Caco-2 (cell line): ENCODE data around the gene SMARCD2. TPM values are rescaled to one million over a fixed set of nuclear protein-coding genes. Genes with fewer than 3 reads are reported as not detected.

ENCODE experiments used
- BruUV-seq: library from RNA; stranded (reverse); fragments of 400-500 nt; replicated peaks from 2 replicates; lab custom pipeline; 2021; lab: Mats Ljungman, UMichigan
- CTCF ChIA-PET: fragments of 300-600 bp; sonication (Branson Sonifier 250); formaldehyde crosslinking; loops from one replicate; lab custom pipeline; 2022; ENCODE audit warnings: antibody characterized with exemption; lab: Charles Lee
- POLR2A ChIA-PET: fragments of 300-600 bp; sonication (Branson Sonifier 250); formaldehyde crosslinking; loops from one replicate; lab custom pipeline; 2022; ENCODE audit warnings: antibody characterized with exemption; lab: Charles Lee
- DNase-seq, 2 experiments: peaks; one replicate each; pipeline versions ENCODE4 v3.0.0 to v3.0.0-alpha.2; 2020 to 2022
- H3K27me3 ChIP-seq: replicated peaks from 2 replicates; pipeline ENCODE4 v1.6.0; 2011; ENCODE audit warnings: low read length; ENCODE audit not compliant: control insufficient read depth, insufficient read depth
- H3K36me3 ChIP-seq: 2 replicates; pipeline ENCODE4 v1.5.1; 2011; ENCODE audit warnings: low read length; ENCODE audit not compliant: control insufficient read depth, insufficient read depth
- H3K4me1 ChIP-seq: fragments of 250-450 bp; sonication (Bioruptor Pico); 2 replicates; pipeline ENCODE4 v1.5.1; 2020; ENCODE audit warnings: mild to moderate bottlenecking
- H3K4me3 ChIP-seq: 2 replicates; pipeline ENCODE4 v1.5.1; 2011; ENCODE audit warnings: low read depth, mild to moderate bottlenecking, control low read depth, low read length
- H3K9me3 ChIP-seq: fragments of 250-450 bp; sonication (Bioruptor Pico); 2 replicates; pipeline ENCODE4 v1.5.1; 2020; ENCODE audit warnings: mild to moderate bottlenecking, moderate library complexity
- H3K27ac Mint-ChIP-seq: one replicate; pipeline ENCODE4 v1.8.0; 2022; ENCODE audit warnings: mixed read lengths; ENCODE audit not compliant: unreplicated experiment
- H3K27me3 Mint-ChIP-seq: one replicate; pipeline ENCODE4 v1.8.0; 2022; ENCODE audit warnings: mixed read lengths; ENCODE audit not compliant: insufficient read depth, unreplicated experiment
- H3K36me3 Mint-ChIP-seq: one replicate; pipeline ENCODE4 v1.8.0; 2022; ENCODE audit warnings: mild to moderate bottlenecking, mixed read lengths; ENCODE audit not compliant: insufficient read depth, unreplicated experiment
- H3K4me1 Mint-ChIP-seq: one replicate; pipeline ENCODE4 v1.8.0; 2022; ENCODE audit warnings: low read depth, mixed read lengths; ENCODE audit not compliant: unreplicated experiment
- H3K4me3 Mint-ChIP-seq: one replicate; pipeline ENCODE4 v1.8.0; 2022; ENCODE audit warnings: mild to moderate bottlenecking, moderate library complexity, mixed read lengths; ENCODE audit not compliant: unreplicated experiment
- H3K9me3 Mint-ChIP-seq: one replicate; pipeline ENCODE4 v1.8.0; 2022; ENCODE audit warnings: mixed read lengths; ENCODE audit not compliant: unreplicated experiment
- CTCF ChIP-seq, 2 experiments: fragments of 200-600 bp in 1 of 2; IDR thresholded peaks; 1 replicate in 1 of 2; 2 replicates in 1 of 2; pipeline versions ENCODE4 v1.5.1 to v1.8.0; 2011 to 2022; ENCODE audit warnings: antibody characterized with exemption in 1 of 2, control low read depth in 1 of 2, inconsistent platforms in 1 of 2, low read depth in 1 of 2, low read length in 1 of 2, mild to moderate bottlenecking in 1 of 2, moderate library complexity in 1 of 2; ENCODE audit not compliant: insufficient read depth in 1 of 2, severe bottlenecking in 1 of 2, unreplicated experiment in 1 of 2
- intact Hi-C: fragments of 100-400 bp; cut with micrococcal nuclease; formaldehyde crosslinking; loops from one replicate; pipeline ENCODE4 v1.10.0; 2022; ENCODE audit not compliant: unreplicated experiment
- total RNA-seq: library from RNA; stranded (reverse); gene quantifications from 2 replicates; pipeline ENCODE4 v1.2.3, GENCODE V29; 2022

Gene SMARCD2
- total RNA-seq, 1 experiment from 2014 or later, result 134 TPM

GRCh38 chr17:63785556-63785955 lies 56.9 kb downstream of the SMARCD2 start:
- Mint-ChIP-seq H3K36me3 (peaks cover 90% of the 10 kb centered on the region), H3K4me1 (peaks cover 19% of the 10 kb centered on the region), H3K27me3 (no peaks in the 10 kb centered on the region), H3K27ac (no peak overlapping the region), H3K9me3 (no peaks in the 10 kb centered on the region), H3K4me3 (no peak overlapping the region)
- Histone ChIP-seq H3K4me1 (no peaks in the 10 kb centered on the region), H3K27me3 (no peaks in the 10 kb centered on the region), H3K36me3 (peaks cover 2% of the 10 kb centered on the region; the same call in 1 of the 2 replicates), H3K4me3 (no peak overlapping the region), H3K9me3 (no peaks in the 10 kb centered on the region)
- ChIA-PET POLR2A (no interaction called here), CTCF (no interaction called here)
- no TSS peak for BruUV-seq
- DNase-seq, result no peak
- intact Hi-C loops, result no loop called here
- TF ChIP-seq CTCF (IDR thresholded peaks at IDR 0.05; ENCODE audit: insufficient read depth in 1 of 2, low read depth in 1 of 2, low read length in 1 of 2, severe bottlenecking in 1 of 2, unreplicated experiment in 1 of 2), result no peak

DNA sequence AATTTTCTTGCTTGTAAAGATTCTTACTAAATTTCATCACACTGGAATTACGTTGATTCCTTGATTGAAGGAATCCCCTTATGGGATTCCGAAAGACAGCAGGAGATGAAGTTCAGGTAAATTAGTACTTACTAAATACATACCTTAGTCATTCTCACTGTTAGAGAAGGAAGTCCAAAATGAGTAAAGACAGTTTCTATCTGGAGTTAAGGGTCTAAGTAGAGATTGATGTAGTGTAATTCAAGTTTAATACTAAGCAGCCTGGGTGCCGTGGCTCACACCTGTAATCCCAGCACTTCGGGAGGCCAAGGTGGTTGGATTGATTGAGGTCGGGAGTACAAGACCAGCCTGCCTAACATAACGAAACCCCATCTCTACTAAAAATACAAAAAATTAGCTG lies 59.0 kb downstream of the SMARCD2 start:
- Histone ChIP-seq H3K27me3 (no peaks in the 10 kb centered on the region), H3K4me3 (no peak overlapping the region), H3K4me1 (no peaks in the 10 kb centered on the region), H3K36me3 (peaks cover 2% of the 10 kb centered on the region; the same call in 1 of the 2 replicates), H3K9me3 (no peaks in the 10 kb centered on the region)
- ChIA-PET CTCF (interaction anchor here (1.3 kb wide), 1 partner anchor 10 kb away, joined by 6 read pairs; the partner anchor contains the start of genes CCDC47 and DDX42), POLR2A (no interaction called here)
- H3K27me3 Mint-ChIP-seq, result no peaks in the 10 kb centered on the region
- peaks cover 87% of the 10 kb centered on the region for H3K36me3 Mint-ChIP-seq
- TF ChIP-seq CTCF (IDR thresholded peaks at IDR 0.05; ENCODE audit: insufficient read depth in 1 of 2, low read depth in 1 of 2, low read length in 1 of 2, severe bottlenecking in 1 of 2, unreplicated experiment in 1 of 2), result no peak
- peaks cover 19% of the 10 kb centered on the region for H3K4me1 Mint-ChIP-seq
- no peak overlapping the region for H3K4me3 Mint-ChIP-seq
- H3K9me3 Mint-ChIP-seq, result no peaks in the 10 kb centered on the region
- intact Hi-C loops, result no loop called here
- no peak for DNase-seq
- H3K27ac Mint-ChIP-seq, result no peak overlapping the region
- BruUV-seq, result no TSS peak

Other genes starting within 250 kb of the SMARCD2 start
- 27.9 and 29.1 TPM in 2 replicates for gene TACO1, start 241.8 kb downstream of the SMARCD2 start, total RNA-seq
- gene MAP3K3, start 220.3 kb downstream of the SMARCD2 start, total RNA-seq, result 15.3 and 16.2 TPM in 2 replicates
- 4.1 and 5.1 TPM in 2 replicates for gene LIMD2, start 142.6 kb downstream of the SMARCD2 start, total RNA-seq
- 23.4 and 24.7 TPM in 2 replicates for gene STRADA, start 100.9 kb downstream of the SMARCD2 start, total RNA-seq
- 125 and 129 TPM in 2 replicates for gene CCDC47, start 69.1 kb downstream of the SMARCD2 start, total RNA-seq
- gene DDX42, start 68.5 kb downstream of the SMARCD2 start, total RNA-seq, result 179 and 183 TPM in 2 replicates
- 197 TPM in 2 replicates for gene PSMC5, start 15.3 kb downstream of the SMARCD2 start, total RNA-seq
- gene FTSJ3, start 15.0 kb downstream of the SMARCD2 start, total RNA-seq, result 75.9 and 76.3 TPM in 2 replicates
- not detected in 2 replicates for gene CSH2, start 31.0 kb upstream of the SMARCD2 start, total RNA-seq
- not detected in 2 replicates for gene GH2, start 39.3 kb upstream of the SMARCD2 start, total RNA-seq
- not detected in 2 replicates for gene CSH1, start 53.9 kb upstream of the SMARCD2 start, total RNA-seq
- gene CSHL1, start 68.6 kb upstream of the SMARCD2 start, total RNA-seq, result not detected in 2 replicates
- gene GH1, start 76.2 kb upstream of the SMARCD2 start, total RNA-seq, result not detected in 2 replicates
- not detected in 2 replicates for gene CD79B, start 89.6 kb upstream of the SMARCD2 start, total RNA-seq
- gene SCN4A, start 130.2 kb upstream of the SMARCD2 start, total RNA-seq, result not detected in 2 replicates
- gene PRR29, start 155.7 kb upstream of the SMARCD2 start, total RNA-seq, result not detected in 2 replicates
- 1.9 and 2.0 TPM in 2 replicates for gene ICAM2, start 177.9 kb upstream of the SMARCD2 start, total RNA-seq